SK-N-SH (cell line): ENCODE measurements around the gene PCBP3. TPM values are rescaled to one million over a fixed set of nuclear protein-coding genes. Genes with fewer than 3 reads are reported as not detected.

Experiments
- CTCF ChIA-PET: fragments of 300-600, 350-600 bp; formaldehyde crosslinking; extraction: SDS; loops from one replicate; lab custom pipeline; 2021; lab: Yijun Ruan, JAX
- POLR2A ChIA-PET: fragments of 350-600 bp; sonication (Branson Sonifier 250); formaldehyde crosslinking; extraction: SDS; loops from one replicate; lab custom pipeline; 2020; ENCODE audit warnings: antibody characterized with exemption, inconsistent platforms; lab: Yijun Ruan, JAX
- DNase-seq: peaks from one replicate; pipeline ENCODE4 v3.0.0; 2012
- H2AFZ ChIP-seq: fragments of 200-600 bp; sonication (generic); 2 replicates; pipeline ENCODE4 v1.8.1; 2016; ENCODE audit warnings: antibody characterized with exemption, mild to moderate bottlenecking, low read depth
- H3F3A ChIP-seq: fragments of 200-600 bp; sonication (generic); replicated peaks from 2 replicates; pipeline ENCODE3; 2016; ENCODE audit warnings: antibody characterized with exemption, mild to moderate bottlenecking; ENCODE audit not compliant: insufficient read depth
- H3K27ac ChIP-seq, 2 experiments: fragments of 200-500 bp in 1 of 2; fragments of 200-600 bp in 1 of 2; sonication (Bioruptor generic) in 1 of 2; sonication (generic), shearing (Covaris generic) in 1 of 2; 2 replicates each; pipeline versions ENCODE4 v1.5.1 to v1.6.1; 2014 to 2016; ENCODE audit warnings: low read depth in 2 of 2, inconsistent platforms in 1 of 2, low read length in 1 of 2, mild to moderate bottlenecking in 1 of 2, mixed read lengths in 1 of 2
- H3K27me3 ChIP-seq: fragments of 200-600 bp; sonication (generic), shearing (Covaris generic); 2 replicates; pipeline ENCODE4 v1.6.1; 2016; ENCODE audit warnings: mixed run types; ENCODE audit not compliant: insufficient read depth
- H3K36me3 ChIP-seq, 2 experiments: fragments of 200-500 bp in 1 of 2; fragments of 200-600 bp in 1 of 2; sonication (Bioruptor generic) in 1 of 2; sonication (generic) in 1 of 2; replicated peaks in 1 of 2; 2 replicates each; pipeline versions ENCODE3 to v1.5.1; 2014 to 2016; ENCODE audit warnings: low read length in 1 of 2, mild to moderate bottlenecking in 1 of 2; ENCODE audit not compliant: insufficient read depth in 2 of 2, control insufficient read depth in 1 of 2
- H3K4me1 ChIP-seq, 2 experiments: fragments of 200-500 bp in 1 of 2; fragments of 200-600 bp in 1 of 2; sonication (Bioruptor generic) in 1 of 2; sonication (generic), shearing (Covaris generic) in 1 of 2; 2 replicates each; pipeline versions ENCODE4 v1.5.1 to v1.6.1; 2014 to 2016; ENCODE audit warnings: low read depth in 1 of 2, low read length in 1 of 2, mixed run types in 1 of 2; ENCODE audit not compliant: insufficient read depth in 2 of 2, control insufficient read depth in 1 of 2
- H3K4me2 ChIP-seq: fragments of 200-600 bp; sonication (generic), shearing (Covaris generic); 2 replicates; pipeline ENCODE4 v1.6.1; 2017; ENCODE audit warnings: mixed run types
- H3K4me3 ChIP-seq, 2 experiments: fragments of 200-500 bp in 1 of 2; fragments of 200-600 bp in 1 of 2; sonication (Bioruptor generic) in 1 of 2; sonication (generic), shearing (Covaris generic) in 1 of 2; 2 replicates each; pipeline versions ENCODE4 v1.5.1 to v1.8.1; 2014 to 2016; ENCODE audit warnings: low read depth in 2 of 2, inconsistent platforms in 1 of 2, low read length in 1 of 2, mild to moderate bottlenecking in 1 of 2, mixed read lengths in 1 of 2, moderate library complexity in 1 of 2
- H3K79me2 ChIP-seq: fragments of 200-600 bp; sonication (generic); 2 replicates; pipeline ENCODE4 v1.8.1; 2017; ENCODE audit warnings: mild to moderate bottlenecking; ENCODE audit not compliant: insufficient read depth
- H3K9ac ChIP-seq: fragments of 200-600 bp; sonication (generic); 2 replicates; pipeline ENCODE4 v1.6.1; 2017; ENCODE audit warnings: mixed run types
- H3K9me2 ChIP-seq: fragments of 200-600 bp; sonication (generic); 2 replicates; pipeline ENCODE4 v1.6.1; 2017; ENCODE audit warnings: mixed run types
- H3K9me3 ChIP-seq: fragments of 200-600 bp; sonication (generic); 2 replicates; pipeline ENCODE4 v1.6.1; 2017; ENCODE audit warnings: mixed run types, mild to moderate bottlenecking, moderate library complexity
- H4K20me1 ChIP-seq: fragments of 200-600 bp; sonication (generic); 2 replicates; pipeline ENCODE4 v1.6.1; 2017; ENCODE audit warnings: mild to moderate bottlenecking, mixed run types; ENCODE audit not compliant: insufficient read depth
- ELF1 ChIP-seq: IDR thresholded peaks from 2 replicates; pipeline ENCODE4 v1.4.0; 2012
- GATA2 ChIP-seq: sonication (generic); formaldehyde crosslinking; IDR thresholded peaks from 2 replicates; pipeline ENCODE4 v1.5.0; 2020; ENCODE audit warnings: mild to moderate bottlenecking, missing genetic modification reagents
- NRF1 ChIP-seq: IDR thresholded peaks from 2 replicates; pipeline ENCODE4 v1.6.1; 2012; ENCODE audit warnings: low read depth, mild to moderate bottlenecking, low read length
- PBX3 ChIP-seq: IDR thresholded peaks from 2 replicates; pipeline ENCODE4; 2012
- RCOR1 ChIP-seq: fragments of 150-350 bp; IDR thresholded peaks from 2 replicates; pipeline ENCODE4 v1.6.1; 2017; ENCODE audit warnings: antibody characterized with exemption, low read length
- REST ChIP-seq: IDR thresholded peaks from 2 replicates; pipeline ENCODE4 v1.6.1; 2012; ENCODE audit warnings: mild to moderate bottlenecking, low read depth, low read length, moderate library complexity
- RFX5 ChIP-seq: IDR thresholded peaks from 2 replicates; pipeline ENCODE4 v1.6.1; 2012; ENCODE audit warnings: mild to moderate bottlenecking, improper control_type of control experiment, low read length
- RXRA ChIP-seq: IDR thresholded peaks from 2 replicates; pipeline ENCODE4 v1.4.0; 2012; ENCODE audit warnings: low read depth, mild to moderate bottlenecking, borderline replicate concordance
- TAF1 ChIP-seq: IDR thresholded peaks from 2 replicates; pipeline ENCODE4 v1.6.1; 2012; ENCODE audit warnings: low read depth, mild to moderate bottlenecking, low read length, moderate library complexity, borderline replicate concordance
- TEAD4 ChIP-seq: IDR thresholded peaks from 2 replicates; pipeline ENCODE4 v1.4.0; 2012; ENCODE audit warnings: mild to moderate bottlenecking, borderline replicate concordance; ENCODE audit not compliant: insufficient read depth
- USF2 ChIP-seq: fragments of 150-350 bp; IDR thresholded peaks from 2 replicates; pipeline ENCODE4 v1.6.1; 2017; ENCODE audit warnings: antibody characterized with exemption, low read length, low read depth, borderline replicate concordance
- YY1 ChIP-seq: IDR thresholded peaks from 2 replicates; pipeline ENCODE4 v1.4.0; 2012; ENCODE audit warnings: low read depth, mild to moderate bottlenecking
- WGBS: methylation state at CpG from one replicate; pipeline ENCODE4 v1.1.6; 2017; ENCODE audit warnings: low lambda C conversion rate; 5-methylcytosine and 5-hydroxymethylcytosine counted together
- polyA plus RNA-seq, 3 experiments: library from polyadenylated mRNA; depleted of rRNA; stranded (reverse); fragments of >200 nt; gene quantifications; 2 replicates each; pipeline ENCODE4 v1.2.3, GENCODE V29; 2012

PCBP3 gene
- polyA plus RNA-seq, 1 of the 3 experiments (the other 2 are of a cell fraction): 9.5 TPM

- TF ChIP-seq REST (no peak), NRF1 (no peak), PBX3 (no peak)
These were observed 152.5 kb downstream of the PCBP3 start (continued) for GRCh38 chr21:45796003-45796402.

GRCh38 chr21:45797338-45797737, 153.8 kb downstream of the PCBP3 start:
- Histone ChIP-seq H3K9ac (no peak overlapping the region), H3K4me3 (no peak overlapping the region), H3K27ac (no peak overlapping the region), H3K4me1 (peaks cover 0 to 23% of the 10 kb centered on the region in 2 experiments; a peak in 1 of 4 replicates), H3K9me2 (no peaks in the 10 kb centered on the region), H3K9me3 (no peaks in the 10 kb centered on the region), H4K20me1 (no peaks in the 10 kb centered on the region), H3K27me3 (no peaks in the 10 kb centered on the region), H3F3A (no peaks in the 10 kb centered on the region), H3K79me2 (no peaks in the 10 kb centered on the region), H3K4me2 (no peak overlapping the region), H3K36me3 (no peaks in the 10 kb centered on the region), H2AFZ (no peak overlapping the region)
- WGBS: 42% methylated on average over 8 of the region's 8 CpGs
- DNase-seq: no peak
- ChIA-PET POLR2A (no interaction called here), CTCF (no interaction called here)
- TF ChIP-seq USF2 (no peak), TAF1 (no peak)

- Histone ChIP-seq H3K9ac (no peak overlapping the region), H3K79me2 (no peaks in the 10 kb centered on the region), H3K9me3 (no peaks in the 10 kb centered on the region), H3K4me3 (no peak overlapping the region), H3K27me3 (no peaks in the 10 kb centered on the region), H3K9me2 (no peaks in the 10 kb centered on the region), H3K4me2 (no peak overlapping the region), H3K4me1 (peaks cover 0 to 38% of the 10 kb centered on the region in 2 experiments; a peak in 1 of 4 replicates), H3K27ac (no peak overlapping the region; a peak in 1 of 4 replicates), H3F3A (no peaks in the 10 kb centered on the region), H3K36me3 (no peaks in the 10 kb centered on the region), H4K20me1 (no peaks in the 10 kb centered on the region), H2AFZ (no peak overlapping the region)
- POLR2A ChIA-PET: no interaction called here
- CTCF ChIA-PET: no interaction called here
- 91% methylated on average over 5 of the region's 9 CpGs for WGBS
- DNase-seq: no peak
- TF ChIP-seq ELF1 (no peak), REST (no peak), RFX5 (no peak), PBX3 (no peak), RXRA (no peak), TEAD4 (no peak), GATA2 (CRISPR knock-in tag) (no peak), YY1 (no peak), RCOR1 (no peak)
These were observed 156.3 kb downstream of the PCBP3 start for GRCh38 chr21:45799765-45800338.
